Measurements from ENCODE around the gene TWF2. TPM values are rescaled to one million over a fixed set of nuclear protein-coding genes. Genes with fewer than 3 reads are reported as not detected.

TWF2 gene
- total RNA-seq, 2 experiments from 2014 or later, result 118 to 119 TPM

GRCh38 chr3:52196977-52197376 lies 42.0 kb downstream of the TWF2 start:
- peaks cover 45% of the 10 kb centered on the region for H3K4me1 Mint-ChIP-seq
- no peak for DNase-seq
- H3K36me3 Mint-ChIP-seq (ENCODE audit: low read depth), result peaks cover 33% of the 10 kb centered on the region
- H3K27me3 Mint-ChIP-seq, result no peaks in the 10 kb centered on the region
- H3K9me3 Mint-ChIP-seq, result no peaks in the 10 kb centered on the region
- H3K4me3 Mint-ChIP-seq, result no peak overlapping the region
- H3K27ac Mint-ChIP-seq, result no peak overlapping the region
- CTCF ChIA-PET, result interaction anchor here (1.0 to 1.8 kb wide), 2 partner anchors 24 to 25 kb away, joined by 3 to 6 read pairs; no protein-coding TSS in a partner anchor
- POLR2A ChIA-PET, result interaction anchor here (0.7 to 1.7 kb wide), 7 partner anchors 9 to 201 kb away, joined by 3 to 5 read pairs (median 3); partner anchors contain the start of genes POC1A, RPL29 and TWF2

DNA sequence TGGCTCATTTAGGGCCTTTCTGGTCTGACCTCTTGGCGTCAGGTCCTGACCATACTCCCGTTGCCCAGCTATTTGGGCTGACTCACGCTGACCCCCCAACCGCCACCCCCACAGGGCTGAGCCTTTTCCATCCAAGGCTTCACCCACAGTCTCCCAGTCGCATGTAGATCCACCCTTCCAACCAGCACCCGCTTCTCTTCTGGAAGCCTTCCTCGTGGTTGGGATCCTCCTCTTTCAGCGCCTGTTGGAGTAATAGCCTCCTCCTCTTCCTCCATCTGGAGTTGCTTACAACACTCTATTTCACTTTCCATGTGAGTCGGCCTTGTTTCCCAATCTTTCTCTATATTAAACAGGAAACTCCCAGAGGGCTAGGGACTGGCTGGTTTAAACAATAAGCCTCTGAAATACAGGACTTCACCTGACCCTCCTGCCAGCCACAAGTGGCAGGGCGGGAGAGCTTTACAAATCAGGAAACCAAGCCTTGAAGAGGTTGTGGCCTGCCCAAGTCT lies 43.1 kb downstream of the TWF2 start:
- Mint-ChIP-seq H3K4me1 (peaks cover 35% of the 10 kb centered on the region), H3K27me3 (no peaks in the 10 kb centered on the region), H3K27ac (no peak overlapping the region), H3K4me3 (no peak overlapping the region), H3K9me3 (no peaks in the 10 kb centered on the region), H3K36me3 (ENCODE audit: low read depth) (peaks cover 22% of the 10 kb centered on the region)
- ChIA-PET POLR2A (interaction anchor here (1.0 to 1.5 kb wide), 2 partner anchors 26 to 200 kb away, joined by 3 to 4 read pairs; partner anchors contain the start of gene RPL29), CTCF (interaction anchor here (1.8 kb wide), 1 partner anchor 25 kb away, joined by 6 read pairs; no protein-coding TSS in a partner anchor)
- no peak for DNase-seq

DNA sequence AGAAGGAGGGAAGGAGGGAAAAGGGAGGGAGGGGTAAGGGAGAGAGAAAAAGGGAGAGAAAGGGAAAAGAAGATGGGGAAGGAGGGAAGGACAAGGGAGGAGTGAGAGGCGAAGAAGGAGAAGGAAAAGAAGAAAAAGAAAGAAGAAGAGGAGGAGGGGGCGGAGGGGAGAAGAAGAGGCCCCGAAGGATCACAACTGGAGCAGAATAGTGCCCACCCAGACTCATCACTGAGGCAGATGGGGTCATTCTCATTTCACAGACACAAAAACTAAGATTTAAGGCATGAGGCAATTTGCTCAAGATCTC lies 43.7 kb downstream of the TWF2 start:
- CTCF ChIA-PET, result interaction anchor here (1.3 kb wide), 1 partner anchor 10 kb away, joined by 4 read pairs; no protein-coding TSS in a partner anchor
- DNase-seq, result no peak
- peaks cover 32% of the 10 kb centered on the region for H3K4me1 Mint-ChIP-seq
- H3K4me3 Mint-ChIP-seq, result no peak overlapping the region
- no peaks in the 10 kb centered on the region for H3K9me3 Mint-ChIP-seq
- no peak overlapping the region for H3K27ac Mint-ChIP-seq
- H3K36me3 Mint-ChIP-seq (ENCODE audit: low read depth), result peaks cover 18% of the 10 kb centered on the region
- POLR2A ChIA-PET, result no interaction called here
- H3K27me3 Mint-ChIP-seq, result no peaks in the 10 kb centered on the region

- Mint-ChIP-seq H3K4me1 (peaks cover 32% of the 10 kb centered on the region), H3K27me3 (no peaks in the 10 kb centered on the region), H3K4me3 (no peak overlapping the region), H3K27ac (no peak overlapping the region), H3K9me3 (no peaks in the 10 kb centered on the region), H3K36me3 (ENCODE audit: low read depth) (peaks cover 15% of the 10 kb centered on the region)
- ChIA-PET CTCF (interaction anchor here (1.3 kb wide), 1 partner anchor 11 kb away, joined by 4 read pairs; no protein-coding TSS in a partner anchor), POLR2A (no interaction called here)
- no peak for DNase-seq
Observed at GRCh38 chr3:52194485-52195290, 44.3 kb downstream of the TWF2 start.

DNA sequence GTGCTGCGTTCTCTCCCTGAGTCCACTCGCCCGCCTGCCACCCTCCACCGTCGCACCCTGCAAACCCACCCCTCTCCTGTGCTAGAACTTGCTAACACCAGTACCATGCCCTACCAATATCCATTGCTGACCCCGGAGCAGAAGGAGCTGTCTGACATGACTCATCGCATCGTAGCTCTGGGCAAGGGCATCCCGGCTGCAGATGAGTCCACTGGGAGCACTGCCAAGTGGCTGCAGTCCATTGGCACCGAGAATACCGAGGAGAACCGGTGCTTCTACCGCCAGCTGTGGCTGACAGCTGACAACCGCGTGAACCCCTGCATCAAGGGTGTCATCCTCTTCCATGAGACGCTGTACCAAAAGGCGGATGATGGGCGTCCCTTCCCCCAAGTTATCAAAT lies 45.9 kb downstream of the TWF2 start:
- Mint-ChIP-seq H3K27me3 (no peaks in the 10 kb centered on the region), H3K36me3 (ENCODE audit: low read depth) (no peaks in the 10 kb centered on the region), H3K9me3 (no peaks in the 10 kb centered on the region), H3K4me3 (no peak overlapping the region), H3K27ac (no peak overlapping the region), H3K4me1 (peaks cover 32% of the 10 kb centered on the region)
- ChIA-PET CTCF (no interaction called here), POLR2A (interaction anchor here (1.5 kb wide), 1 partner anchor 10 kb away, joined by 4 read pairs; no protein-coding TSS in a partner anchor)
- no peak for DNase-seq

DNA sequence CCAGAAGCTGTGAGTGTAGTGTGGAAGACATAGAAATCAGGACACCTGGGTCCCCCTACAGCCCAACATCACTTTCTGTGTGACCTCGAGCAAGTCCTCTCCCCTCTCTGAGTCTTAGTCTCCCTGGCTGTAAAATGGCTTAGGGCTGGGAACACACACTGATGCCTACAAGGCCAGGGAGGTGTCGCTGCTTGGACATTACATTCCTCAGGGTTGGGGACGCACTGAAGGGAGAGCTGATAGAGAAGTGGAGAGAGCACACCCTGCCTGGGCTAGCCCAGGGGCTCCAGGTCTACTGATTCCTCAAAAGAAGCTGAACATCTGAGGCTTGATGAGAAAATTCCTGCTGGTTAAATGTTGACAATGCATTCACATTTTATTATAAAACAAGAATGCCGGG lies 47.3 kb downstream of the TWF2 start:
- no peak overlapping the region for H3K4me3 Mint-ChIP-seq
- no peak for DNase-seq
- H3K27ac Mint-ChIP-seq, result no peak overlapping the region
- H3K27me3 Mint-ChIP-seq, result no peaks in the 10 kb centered on the region
- ChIA-PET CTCF (interaction anchor here (1.2 kb wide), 1 partner anchor 10 kb away, joined by 3 read pairs; no protein-coding TSS in a partner anchor), POLR2A (interaction anchor here (1.4 to 1.5 kb wide), 2 partner anchors 8 to 16 kb away, joined by 3 to 4 read pairs; no protein-coding TSS in a partner anchor)
- no peaks in the 10 kb centered on the region for H3K9me3 Mint-ChIP-seq
- no peaks in the 10 kb centered on the region for H3K36me3 Mint-ChIP-seq (ENCODE audit: low read depth)
- peaks cover 20% of the 10 kb centered on the region for H3K4me1 Mint-ChIP-seq

DNA sequence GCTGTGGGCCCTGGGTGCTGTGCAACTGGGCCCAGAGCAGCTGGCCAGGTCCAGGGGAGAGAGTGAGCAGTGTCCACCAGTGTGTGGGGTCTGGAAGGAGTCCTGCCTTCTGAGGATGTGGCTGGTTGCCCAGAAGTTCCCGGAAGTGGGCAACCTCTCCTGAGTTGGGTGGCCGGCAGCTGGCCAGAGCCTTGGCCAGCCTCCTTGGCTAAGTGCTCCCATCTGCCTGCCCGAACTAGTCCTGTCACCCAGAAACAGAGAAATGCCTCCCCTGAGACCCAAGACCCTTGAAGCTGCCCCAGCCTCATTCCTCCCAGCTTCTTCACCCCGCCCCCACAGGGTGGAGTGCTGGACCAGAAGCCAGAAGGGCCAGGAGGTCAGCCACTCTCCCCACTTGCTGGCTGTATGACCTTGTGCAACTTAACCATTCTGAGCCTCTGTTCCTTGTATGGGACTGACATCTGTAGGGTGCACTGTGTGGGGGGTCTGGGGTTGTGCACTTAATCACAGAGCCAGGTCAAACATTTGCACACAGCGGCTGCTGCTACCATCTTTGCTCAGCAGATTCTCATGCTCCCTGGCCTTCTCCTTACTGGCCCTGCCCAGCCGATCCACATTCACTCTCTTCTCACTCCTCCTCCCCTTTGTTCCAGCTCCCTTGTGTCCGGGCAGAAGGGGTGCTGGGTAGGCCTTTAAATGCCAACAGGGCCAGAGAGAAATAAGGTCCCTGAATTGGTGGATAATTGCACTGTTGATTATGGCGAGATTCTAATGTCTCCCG lies 48.5 kb downstream of the TWF2 start:
- Mint-ChIP-seq H3K4me3 (no peak overlapping the region), H3K27me3 (no peaks in the 10 kb centered on the region), H3K36me3 (ENCODE audit: low read depth) (no peaks in the 10 kb centered on the region)

GRCh38 chr3:52188556-52188955 lies 50.4 kb downstream of the TWF2 start:
- no peak for DNase-seq
- ChIA-PET POLR2A (interaction anchor here (0.8 to 2.0 kb wide), 4 partner anchors 9 to 34 kb away, joined by 3 to 5 read pairs (median 4); partner anchors contain the start of genes ALAS1 and POC1A), CTCF (no interaction called here)
- no peaks in the 10 kb centered on the region for H3K27me3 Mint-ChIP-seq
- H3K4me1 Mint-ChIP-seq, result peaks cover 16% of the 10 kb centered on the region
- H3K27ac Mint-ChIP-seq, result peak overlapping the region; percentile 37
- no peaks in the 10 kb centered on the region for H3K36me3 Mint-ChIP-seq (ENCODE audit: low read depth)
- no peaks in the 10 kb centered on the region for H3K9me3 Mint-ChIP-seq
- no peak overlapping the region for H3K4me3 Mint-ChIP-seq

More for the DNA sequence above, 48.5 kb downstream of the TWF2 start:
- no peak overlapping the region for H3K27ac Mint-ChIP-seq
- ChIA-PET CTCF (interaction anchor here (1.2 kb wide), 1 partner anchor 9 kb away, joined by 3 read pairs; no protein-coding TSS in a partner anchor), POLR2A (interaction anchor here (1.4 kb wide), 1 partner anchor 15 kb away, joined by 3 read pairs; no protein-coding TSS in a partner anchor)
- peaks cover 16% of the 10 kb centered on the region for H3K4me1 Mint-ChIP-seq
- no peaks in the 10 kb centered on the region for H3K9me3 Mint-ChIP-seq
- DNase-seq, result no peak

DNA sequence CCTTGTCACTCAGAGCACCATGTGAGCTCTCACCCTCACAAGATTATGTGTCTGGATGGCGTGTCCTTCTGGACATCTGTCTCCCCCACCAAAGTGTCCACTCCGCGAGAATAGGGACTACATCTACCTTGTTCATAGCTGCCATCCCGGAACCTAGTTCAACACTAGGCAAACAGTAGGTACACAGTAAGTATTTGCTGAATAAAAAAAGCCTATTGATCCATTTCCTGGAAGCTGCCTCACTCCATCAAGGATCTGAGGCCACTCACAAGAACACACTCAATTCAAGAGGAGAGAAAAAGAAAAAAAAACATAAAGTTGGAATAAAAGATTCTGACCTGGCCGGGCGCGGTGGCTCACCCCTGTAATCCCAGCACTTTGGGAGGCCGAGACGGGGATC lies 52.2 kb downstream of the TWF2 start:
- no peak overlapping the region for H3K4me3 Mint-ChIP-seq
- ChIA-PET CTCF (no interaction called here), POLR2A (no interaction called here)
- no peak overlapping the region for H3K27ac Mint-ChIP-seq
- DNase-seq, result no peak
- H3K4me1 Mint-ChIP-seq, result peaks cover 27% of the 10 kb centered on the region
- no peaks in the 10 kb centered on the region for H3K36me3 Mint-ChIP-seq (ENCODE audit: low read depth)
- no peaks in the 10 kb centered on the region for H3K27me3 Mint-ChIP-seq
- no peaks in the 10 kb centered on the region for H3K9me3 Mint-ChIP-seq

DNA sequence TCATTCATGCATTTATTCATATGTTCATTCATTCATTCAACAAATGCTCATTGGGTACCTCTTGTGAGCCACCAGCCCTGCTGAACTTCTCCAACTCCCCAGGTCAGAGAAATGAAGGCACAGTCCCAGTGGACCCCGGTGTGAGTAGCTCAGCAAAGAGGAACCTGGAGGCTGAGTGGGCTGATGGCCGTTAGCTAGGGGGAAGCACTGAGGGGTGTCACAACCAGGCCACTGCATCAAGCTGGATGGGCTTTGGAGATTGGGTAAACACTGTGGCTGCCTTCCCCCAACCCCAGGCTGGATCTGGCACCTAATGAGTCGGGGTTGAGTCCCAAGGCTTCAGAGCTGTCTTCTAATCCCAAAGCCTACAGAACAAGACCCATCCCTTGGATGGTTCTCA lies 53.1 kb downstream of the TWF2 start:
- no peaks in the 10 kb centered on the region for H3K9me3 Mint-ChIP-seq

GRCh38 chr3:52185311-52185710 lies 53.6 kb downstream of the TWF2 start:
- Mint-ChIP-seq H3K27ac (no peak overlapping the region), H3K9me3 (no peaks in the 10 kb centered on the region), H3K4me1 (peaks cover 32% of the 10 kb centered on the region), H3K27me3 (peaks cover 2% of the 10 kb centered on the region), H3K36me3 (ENCODE audit: low read depth) (no peaks in the 10 kb centered on the region), H3K4me3 (no peak overlapping the region)
- ChIA-PET CTCF (no interaction called here), POLR2A (interaction anchor here (1.1 kb wide), 1 partner anchor 31 kb away, joined by 3 read pairs; no protein-coding TSS in a partner anchor)
- DNase-seq, result no peak

More for the DNA sequence above, 53.1 kb downstream of the TWF2 start:
- Mint-ChIP-seq H3K36me3 (ENCODE audit: low read depth) (no peaks in the 10 kb centered on the region), H3K4me1 (peaks cover 32% of the 10 kb centered on the region), H3K4me3 (no peak overlapping the region), H3K27ac (no peak overlapping the region), H3K27me3 (no peaks in the 10 kb centered on the region)
- ChIA-PET CTCF (no interaction called here), POLR2A (interaction anchor here (1.1 kb wide), 1 partner anchor 31 kb away, joined by 3 read pairs; no protein-coding TSS in a partner anchor)
- DNase-seq, result no peak

GRCh38 chr3:52184690-52185089 lies 54.3 kb downstream of the TWF2 start:
- no peaks in the 10 kb centered on the region for H3K36me3 Mint-ChIP-seq (ENCODE audit: low read depth)
- peaks cover 29% of the 10 kb centered on the region for H3K4me1 Mint-ChIP-seq
- ChIA-PET POLR2A (no interaction called here), CTCF (no interaction called here)
- H3K9me3 Mint-ChIP-seq, result no peaks in the 10 kb centered on the region
- DNase-seq, result no peak
- H3K27ac Mint-ChIP-seq, result no peak overlapping the region
- H3K4me3 Mint-ChIP-seq, result no peak overlapping the region
- H3K27me3 Mint-ChIP-seq, result peaks cover 6% of the 10 kb centered on the region
